Testis (tissue), 3 donors: ENCODE measurements around the gene GMDS. TPM values are rescaled to one million over a fixed set of nuclear protein-coding genes. Genes with fewer than 3 reads are reported as not detected.

Experiments
- DNase-seq: peaks from one replicate; pipeline ENCODE4 v3.0.0-alpha.2; 2019
- H3K27ac ChIP-seq, 2 donors: fragments of 200-600 bp; sonication (generic); one replicate each; pipeline ENCODE4 v1.5.1; 2019
- H3K27me3 ChIP-seq: fragments of 200-600 bp; sonication (generic); one replicate; pipeline ENCODE4 v1.5.1; 2019
- H3K36me3 ChIP-seq: fragments of 200-600 bp; sonication (generic); one replicate; pipeline ENCODE4 v1.5.1; 2017; ENCODE audit warnings: low read depth; ENCODE audit errors: missing control alignments
- H3K4me1 ChIP-seq: fragments of 200-600 bp; sonication (generic); one replicate; pipeline ENCODE4 v1.5.1; 2019
- H3K4me3 ChIP-seq, 2 donors: fragments of 200-600 bp; sonication (generic); one replicate each; pipeline ENCODE4 v1.5.1; 2017 to 2019
- H3K9me3 ChIP-seq: fragments of 200-600 bp; sonication (generic); one replicate; pipeline ENCODE4 v1.5.1; 2017
- POLR2A ChIP-seq: fragments of 450-650 bp; IDR thresholded peaks from one replicate; pipeline ENCODE4 v1.6.1; 2017; ENCODE audit warnings: antibody characterized with exemption, mild to moderate bottlenecking, moderate library complexity
- WGBS, 2 donors: methylation state at CpG; one replicate each; pipeline ENCODE4 v1.1.5; 2018; 5-methylcytosine and 5-hydroxymethylcytosine counted together
- intact Hi-C: fragments of 100-400 bp; cut with DNase I; formaldehyde crosslinking; loops from one replicate; pipeline ENCODE4 v1.15.1; 2023; ENCODE audit warnings: low total_unique reads
- polyA plus RNA-seq: library from polyadenylated mRNA; stranded (reverse); fragments of 350-450 nt; fragmentation: Illumina TruSeq; extraction: RNeasy Lipid Tissue Mini Kit (QIAGEN cat#74804); gene quantifications from one replicate; pipeline ENCODE4 v1.2.3, GENCODE V29; 2014; ENCODE audit warnings: low read depth, low replicate concordance; ENCODE audit not compliant: insufficient read depth
- total RNA-seq, 2 donors: library from RNA; depleted of rRNA; stranded (reverse); fragments of >200 nt; gene quantifications; one replicate each; pipeline ENCODE4 v1.2.3, GENCODE V29; 2016
- TF ChIP-seq, protein P1 (sequence below), 3 experiments: fragments of 450-650 bp in 2 of 3; fragments of 200-600 bp in 1 of 3; sonication (generic) in 1 of 3; IDR thresholded peaks; one replicate each; pipeline ENCODE4 v1.5.1; 2016 to 2019; ENCODE audit warnings: antibody characterized with exemption in 3 of 3, mild to moderate bottlenecking in 2 of 3, moderate library complexity in 1 of 3

GMDS gene
- total and polyA plus RNA-seq, 3 donors from 2014 or later: 19.6 to 31.1 (median 22.2) TPM

DNA sequence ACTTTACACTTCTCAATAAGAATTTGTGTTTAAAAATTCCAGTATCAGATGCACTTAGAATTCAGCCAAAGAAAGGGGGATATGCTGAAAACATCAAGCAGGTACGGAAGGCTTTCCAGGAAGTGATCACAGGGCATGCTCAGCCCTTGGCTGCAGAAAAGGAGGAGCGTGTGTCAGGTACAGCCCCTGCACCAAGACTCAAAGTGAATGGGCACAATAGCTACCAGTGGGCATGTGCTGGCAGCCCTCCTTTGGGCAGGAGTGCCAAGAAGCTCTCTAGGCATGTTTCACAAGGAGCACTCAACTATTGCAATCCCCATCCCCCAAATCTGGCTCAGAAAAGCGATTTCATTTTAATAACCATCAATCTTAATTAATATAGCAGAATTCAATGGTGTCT is 298.8 kb downstream of the GMDS start:
- no peak overlapping the region for H3K27ac ChIP-seq
- H3K36me3 ChIP-seq: no peaks in the 10 kb centered on the region
- H3K9me3 ChIP-seq: no peaks in the 10 kb centered on the region
- DNase-seq: no peak
- intact Hi-C loops: no loop called here
- no peaks in the 10 kb centered on the region for H3K27me3 ChIP-seq
- no peaks in the 10 kb centered on the region for H3K4me1 ChIP-seq
- no peak overlapping the region for H3K4me3 ChIP-seq
- TF ChIP-seq, protein P1, sequence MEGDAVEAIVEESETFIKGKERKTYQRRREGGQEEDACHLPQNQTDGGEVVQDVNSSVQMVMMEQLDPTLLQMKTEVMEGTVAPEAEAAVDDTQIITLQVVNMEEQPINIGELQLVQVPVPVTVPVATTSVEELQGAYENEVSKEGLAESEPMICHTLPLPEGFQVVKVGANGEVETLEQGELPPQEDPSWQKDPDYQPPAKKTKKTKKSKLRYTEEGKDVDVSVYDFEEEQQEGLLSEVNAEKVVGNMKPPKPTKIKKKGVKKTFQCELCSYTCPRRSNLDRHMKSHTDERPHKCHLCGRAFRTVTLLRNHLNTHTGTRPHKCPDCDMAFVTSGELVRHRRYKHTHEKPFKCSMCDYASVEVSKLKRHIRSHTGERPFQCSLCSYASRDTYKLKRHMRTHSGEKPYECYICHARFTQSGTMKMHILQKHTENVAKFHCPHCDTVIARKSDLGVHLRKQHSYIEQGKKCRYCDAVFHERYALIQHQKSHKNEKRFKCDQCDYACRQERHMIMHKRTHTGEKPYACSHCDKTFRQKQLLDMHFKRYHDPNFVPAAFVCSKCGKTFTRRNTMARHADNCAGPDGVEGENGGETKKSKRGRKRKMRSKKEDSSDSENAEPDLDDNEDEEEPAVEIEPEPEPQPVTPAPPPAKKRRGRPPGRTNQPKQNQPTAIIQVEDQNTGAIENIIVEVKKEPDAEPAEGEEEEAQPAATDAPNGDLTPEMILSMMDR (IDR thresholded peaks at IDR 0.05): no peak
- TF ChIP-seq POLR2A: no peak
- 87 to 93% methylated on average over 3 of the region's 3 CpGs for WGBS, 2 donors

- Histone ChIP-seq H3K27ac (no peak overlapping the region), H3K4me3 (no peak overlapping the region), H3K4me1 (no peaks in the 10 kb centered on the region), H3K36me3 (no peaks in the 10 kb centered on the region), H3K27me3 (no peaks in the 10 kb centered on the region), H3K9me3 (no peaks in the 10 kb centered on the region)
- WGBS, 2 donors: 84 to 91% methylated on average over 9 of the region's 9 CpGs
- intact Hi-C loops: no loop called here
- TF ChIP-seq, protein P1 (IDR thresholded peaks at IDR 0.05): no peak
- no peak for TF ChIP-seq POLR2A
- DNase-seq: no peak
Observed at GRCh38 chr6:1945235-1945832, 300.1 kb downstream of the GMDS start.

DNA sequence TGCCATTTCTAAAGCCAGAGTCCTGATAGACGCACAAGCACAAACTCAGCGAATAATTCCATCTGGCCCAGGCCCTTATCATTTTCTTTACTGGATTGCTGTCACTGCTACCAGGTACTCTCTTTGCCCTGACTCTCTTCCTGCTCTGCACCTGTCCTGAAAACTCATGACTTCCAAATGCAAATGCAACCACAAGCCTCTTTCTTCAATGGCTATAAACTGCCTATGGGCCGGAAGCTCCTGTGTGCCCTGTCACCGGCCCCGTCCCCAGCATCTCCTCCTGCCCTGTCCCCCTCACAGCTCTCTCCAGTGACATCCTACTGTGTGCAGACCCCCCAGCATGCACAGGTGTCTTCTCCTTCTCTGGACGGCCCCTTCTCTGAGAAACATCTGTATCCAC is 302.6 kb downstream of the GMDS start:
- WGBS, 2 donors: 93 to 96% methylated on average over 6 of the region's 6 CpGs
- no peak for TF ChIP-seq POLR2A
- TF ChIP-seq, protein P1 (IDR thresholded peaks at IDR 0.05): no peak
- Histone ChIP-seq H3K4me1 (no peaks in the 10 kb centered on the region), H3K4me3 (no peak overlapping the region), H3K36me3 (no peaks in the 10 kb centered on the region), H3K9me3 (no peaks in the 10 kb centered on the region), H3K27ac (no peak overlapping the region), H3K27me3 (no peaks in the 10 kb centered on the region)
- no peak for DNase-seq
- intact Hi-C loops: no loop called here

GRCh38 chr6:1941534-1941933 is 303.9 kb downstream of the GMDS start:
- WGBS, 2 donors: 66 to 87% methylated on average over 4 of the region's 4 CpGs
- no peaks in the 10 kb centered on the region for H3K27me3 ChIP-seq
- no peaks in the 10 kb centered on the region for H3K4me1 ChIP-seq
- no peaks in the 10 kb centered on the region for H3K9me3 ChIP-seq
- TF ChIP-seq, protein P1 (IDR thresholded peaks at IDR 0.05): no peak
- TF ChIP-seq POLR2A: no peak
- H3K36me3 ChIP-seq: no peaks in the 10 kb centered on the region
- DNase-seq: no peak
- no peak overlapping the region for H3K27ac ChIP-seq
- H3K4me3 ChIP-seq: no peak overlapping the region
- intact Hi-C loops: no loop called here

DNA sequence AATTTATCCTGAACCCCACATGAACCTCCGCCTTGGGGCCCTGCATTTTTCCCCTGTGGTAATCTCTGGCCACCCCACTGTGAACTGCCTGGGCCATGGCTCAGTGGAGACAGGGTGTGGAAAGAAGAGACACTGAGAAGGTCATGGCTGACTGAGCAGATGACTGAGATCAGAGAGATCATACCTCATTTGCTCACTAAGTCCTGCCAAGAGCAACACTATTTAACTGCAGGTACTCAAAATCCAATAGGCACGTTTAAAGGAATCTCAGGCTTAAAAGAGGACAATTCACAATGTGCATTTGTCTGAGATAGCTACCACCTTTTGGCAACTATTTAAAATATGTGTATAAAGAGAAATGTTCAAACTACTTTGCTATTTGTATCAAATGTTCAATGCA is 305.0 kb downstream of the GMDS start:
- WGBS, 2 donors: 50 to 64% methylated on average over 2 of the region's 2 CpGs
- intact Hi-C loops: no loop called here
- Histone ChIP-seq H3K36me3 (no peaks in the 10 kb centered on the region), H3K27me3 (no peaks in the 10 kb centered on the region), H3K4me1 (no peaks in the 10 kb centered on the region), H3K27ac (no peak overlapping the region), H3K9me3 (no peaks in the 10 kb centered on the region), H3K4me3 (no peak overlapping the region)
- DNase-seq: no peak
- TF ChIP-seq, protein P1 (IDR thresholded peaks at IDR 0.05): no peak
- no peak for TF ChIP-seq POLR2A
